T-helper 1 cell treated with Interleukin-12 subunit alpha and Interleukin-12 subunit beta and Interleukin-4 antibody, amounts not matched to agents 30 ng/mL and 1 ng/mL, for 36 hours (primary cell): ENCODE measurements around the gene CCSAP. TPM values are rescaled to one million over a fixed set of nuclear protein-coding genes. Genes with fewer than 3 reads are reported as not detected.
"Not testable (repeated sequence)": the region's sequence is repeated elsewhere in the genome, so short reads cannot be mapped to it uniquely, and the experiment has no call there.

Experiments used
- intact Hi-C: fragments of 100-400 bp; cut with micrococcal nuclease; formaldehyde crosslinking; loops from one replicate; pipeline ENCODE4 v1.15.1; 2024
- total RNA-seq: library from RNA; stranded (reverse); gene quantifications from 2 replicates; pipeline ENCODE4 v1.2.3, GENCODE V29; 2022

Gene CCSAP, protein sequence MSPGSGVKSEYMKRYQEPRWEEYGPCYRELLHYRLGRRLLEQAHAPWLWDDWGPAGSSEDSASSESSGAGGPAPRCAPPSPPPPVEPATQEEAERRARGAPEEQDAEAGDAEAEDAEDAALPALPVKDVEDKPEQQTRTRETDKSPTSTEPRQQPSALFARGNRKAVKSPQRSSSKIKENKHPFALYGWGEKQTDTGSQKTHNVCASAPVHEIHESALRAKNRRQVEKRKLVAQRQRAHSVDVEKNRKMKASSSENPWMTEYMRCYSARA
- 8.4 and 8.8 TPM in 2 replicates for total RNA-seq

- intact Hi-C loops, result loop anchor here (1.0 to 5.0 kb wide), 24 partner anchors 57 to 1994 kb away; partner anchors contain the start of genes ABCB10, ARF1, ARV1 and COG2
These were observed at the start of gene CCSAP for GRCh38 chr1:229342656-229343569. TSS of gene CCSAP (minus strand) at chr1:229343047. CDS start at chr1:229342465, 582 bp downstream.

- intact Hi-C loops, result no loop called here
These were observed 47.3 kb upstream of the CCSAP start for GRCh38 chr1:229390130-229390529.

DNA sequence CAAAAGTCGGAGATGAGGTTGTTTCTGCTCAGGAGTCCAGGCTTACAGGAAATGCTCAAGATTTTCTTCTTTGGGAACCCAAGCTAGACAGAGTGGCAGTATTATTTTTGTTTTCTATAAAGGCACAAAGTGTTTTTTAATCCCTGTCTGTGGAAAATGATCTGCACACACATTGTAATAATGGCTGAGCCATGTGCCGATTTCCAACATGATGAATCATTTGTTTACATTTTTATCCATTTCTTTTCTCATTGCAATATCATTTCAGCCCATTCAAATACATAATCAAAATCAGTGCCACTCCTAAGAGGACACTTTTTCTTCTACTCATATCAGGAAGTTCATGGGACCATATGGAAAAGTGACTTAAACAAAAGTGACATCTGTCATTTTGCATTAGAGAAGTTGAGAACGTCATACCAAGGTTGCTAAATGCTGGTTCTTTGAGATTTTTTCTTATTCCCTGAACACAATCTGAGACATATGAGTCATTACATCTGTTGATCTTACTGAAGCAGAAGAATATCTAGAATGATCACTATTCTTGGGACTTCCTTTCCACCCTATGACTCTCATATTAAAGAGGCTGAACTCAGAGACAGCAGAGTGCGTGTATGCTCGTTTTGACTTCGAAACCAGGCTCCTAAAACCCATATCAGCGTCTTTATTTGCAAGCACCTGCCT lies 46.2 kb upstream of the CCSAP start:
- intact Hi-C loops, result no loop called here

DNA sequence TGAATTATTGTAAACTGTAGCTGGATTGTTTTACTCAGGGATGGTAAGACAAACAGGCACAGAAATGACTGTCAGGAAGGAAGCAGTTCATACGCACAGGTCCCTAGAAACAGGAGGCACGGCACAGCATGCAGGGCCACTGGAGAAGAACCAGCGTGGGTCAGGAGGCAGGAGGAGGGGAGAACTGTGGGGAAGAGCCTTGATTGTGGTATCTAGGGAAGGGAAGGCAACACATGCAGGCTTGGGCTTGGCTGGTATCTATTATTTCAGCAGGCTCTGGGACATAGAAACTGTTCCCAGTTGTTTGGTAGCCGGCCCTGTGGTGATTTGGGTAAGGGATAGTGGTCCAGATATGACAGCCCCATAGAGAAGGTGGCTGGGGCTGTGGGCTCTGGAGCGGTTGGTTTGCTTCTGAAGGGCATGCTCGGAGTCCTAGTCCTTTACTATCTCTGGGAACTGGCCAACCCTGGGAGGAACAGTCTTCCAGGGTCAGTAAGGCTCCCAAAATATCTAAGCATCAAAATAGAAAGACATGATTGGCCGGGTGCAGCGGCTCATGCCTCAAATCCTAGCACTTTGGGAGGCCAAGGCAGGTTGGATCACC lies 43.1 kb upstream of the CCSAP start:
- intact Hi-C loops, result no loop called here

- intact Hi-C loops, result no loop called here
These were observed 42.0 kb upstream of the CCSAP start for GRCh38 chr1:229384822-229385221.

- intact Hi-C loops, result no loop called here
These were observed 41.1 kb upstream of the CCSAP start for GRCh38 chr1:229383961-229384360.

DNA sequence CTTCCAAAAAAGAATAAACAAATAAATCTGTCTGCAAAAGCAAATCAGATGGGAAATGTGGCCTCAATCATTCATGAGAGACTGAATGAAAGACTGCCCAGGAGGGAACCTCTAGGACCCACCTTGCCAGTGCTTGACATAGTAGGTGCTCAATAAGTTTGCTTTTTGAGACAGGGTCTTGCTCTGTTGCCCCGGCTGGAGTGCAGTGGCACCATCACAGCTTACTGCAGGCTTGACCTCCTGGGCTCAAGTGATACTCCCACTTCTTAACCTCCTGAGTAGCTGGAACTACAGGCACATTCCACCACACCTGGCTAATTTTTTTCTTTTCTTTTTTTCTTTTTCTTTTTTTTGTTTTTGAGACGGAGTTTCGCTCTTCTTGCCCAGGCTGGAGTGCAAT lies 40.3 kb upstream of the CCSAP start:
- intact Hi-C loops, result no loop called here

GRCh38 chr1:229381234-229381633 lies 38.4 kb upstream of the CCSAP start:
- intact Hi-C loops, result no loop called here

DNA sequence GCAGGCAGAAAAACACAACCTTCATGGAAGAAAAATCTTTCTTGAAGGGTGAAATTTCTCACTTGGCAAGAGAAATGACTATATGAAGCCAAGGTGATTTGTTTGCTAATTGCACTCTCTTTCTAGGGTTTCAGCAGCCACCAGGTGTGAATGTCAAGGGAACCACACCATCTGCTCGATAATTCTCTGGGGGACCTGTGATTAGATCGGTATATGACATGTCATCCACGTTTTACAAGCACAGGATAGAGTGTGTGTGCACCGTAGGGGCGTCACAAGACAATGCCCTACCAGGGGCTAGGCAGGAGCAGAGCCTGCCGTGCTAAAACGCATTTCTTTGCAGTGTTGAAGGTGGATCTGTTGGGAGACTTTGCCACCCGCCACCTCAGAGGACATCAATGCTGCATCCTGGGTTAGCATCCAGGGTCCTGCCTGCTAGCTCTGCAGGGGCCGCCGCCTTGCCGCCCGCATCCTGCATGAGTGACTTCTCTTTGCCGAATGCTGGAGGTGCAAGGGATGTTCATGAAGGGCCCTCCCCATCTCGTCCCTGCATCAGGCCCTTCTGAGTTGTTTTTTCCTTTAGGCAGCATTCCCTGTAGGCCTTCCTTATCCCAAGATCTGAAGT lies 37.8 kb upstream of the CCSAP start:
- intact Hi-C loops, result no loop called here

- intact Hi-C loops, result no loop called here
These were observed 37.0 kb upstream of the CCSAP start for GRCh38 chr1:229379846-229380245.

DNA sequence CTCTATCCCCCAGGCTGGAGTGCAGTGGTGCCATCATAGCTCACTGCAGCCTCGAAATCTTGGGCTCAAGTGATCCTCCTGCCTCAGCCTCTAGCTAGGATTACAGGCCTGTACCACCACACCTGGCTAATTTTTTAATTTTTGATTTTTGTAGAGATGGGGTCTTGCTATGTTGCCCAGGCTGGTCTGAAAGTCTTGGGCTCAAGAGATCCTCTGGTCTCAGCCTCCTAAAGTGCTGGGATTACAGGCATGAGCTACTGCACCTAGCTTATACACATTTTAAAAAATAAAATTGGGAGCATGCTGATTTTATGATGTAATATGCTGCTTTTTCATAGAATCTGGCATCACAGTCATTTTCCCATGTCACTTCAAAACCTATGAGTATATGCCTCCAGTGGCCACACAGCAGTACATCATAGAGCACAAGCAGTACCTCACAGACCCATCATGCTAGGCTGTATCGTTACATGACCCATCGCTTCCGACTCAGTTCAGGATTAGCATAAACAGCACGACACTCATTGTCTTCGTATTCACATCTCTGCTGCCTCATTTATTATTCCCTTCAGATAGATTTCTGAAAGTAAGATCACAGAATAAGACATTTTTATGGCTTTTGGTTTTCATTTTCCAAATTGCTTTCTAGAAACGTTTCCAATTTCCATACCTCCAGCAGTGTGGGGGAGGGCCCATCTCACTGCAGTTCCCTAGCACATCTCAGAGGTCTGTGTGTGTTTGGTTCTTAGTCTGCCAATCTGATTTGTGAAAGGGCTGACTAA lies 35.9 kb upstream of the CCSAP start:
- intact Hi-C loops, result no loop called here

DNA sequence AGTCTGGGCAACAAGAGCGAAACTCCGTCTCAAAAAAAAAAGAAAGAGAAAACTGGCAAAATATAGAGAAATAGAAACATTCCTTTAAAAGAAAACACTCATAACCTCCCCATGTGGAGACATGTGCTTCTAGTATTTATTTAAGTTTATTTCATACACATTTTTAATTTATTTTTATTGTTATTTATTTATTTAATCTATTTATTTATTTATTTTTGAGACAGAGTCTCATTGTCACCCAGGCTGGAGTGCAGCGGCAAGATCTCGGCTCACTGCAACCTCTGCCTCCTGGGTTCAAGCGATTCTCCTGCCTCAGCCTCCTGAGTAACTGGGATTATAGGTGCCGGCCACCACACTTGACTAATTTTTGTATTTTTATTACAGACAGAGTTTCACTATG lies 35.2 kb upstream of the CCSAP start:
- intact Hi-C loops, result not testable (repeated sequence)

- intact Hi-C loops, result no loop called here
These were observed 34.6 kb upstream of the CCSAP start for GRCh38 chr1:229377429-229377828.

GRCh38 chr1:229376521-229376920 lies 33.7 kb upstream of the CCSAP start:
- intact Hi-C loops, result no loop called here

- intact Hi-C loops, result no loop called here
These were observed 31.6 kb upstream of the CCSAP start for GRCh38 chr1:229374485-229374884.

- intact Hi-C loops, result no loop called here
These were observed 30.5 kb upstream of the CCSAP start for GRCh38 chr1:229373395-229373794.

GRCh38 chr1:229372251-229372650 lies 29.4 kb upstream of the CCSAP start:
- intact Hi-C loops, result no loop called here

DNA sequence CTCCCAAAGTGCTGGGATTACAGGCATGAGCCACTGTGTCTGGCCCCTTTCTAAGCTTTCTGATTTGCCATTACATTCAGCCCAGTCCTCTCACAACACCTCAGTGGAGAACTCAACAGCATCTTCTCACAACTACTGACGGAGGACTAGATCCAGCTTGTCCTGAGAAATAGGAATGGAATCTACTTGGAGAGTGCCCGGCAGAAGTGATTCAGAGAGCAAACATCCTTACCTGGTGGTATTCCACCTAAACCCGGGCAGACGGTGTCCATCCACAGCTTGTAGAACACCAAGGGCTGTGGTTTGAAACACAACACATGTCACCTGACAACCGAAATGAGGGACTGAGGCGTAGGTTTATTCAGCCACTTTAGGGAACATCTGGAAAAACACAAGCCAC lies 28.8 kb upstream of the CCSAP start:
- intact Hi-C loops, result no loop called here

- intact Hi-C loops, result no loop called here
These were observed 27.8 kb upstream of the CCSAP start for GRCh38 chr1:229370601-229371021.

- intact Hi-C loops, result no loop called here
These were observed 25.5 kb upstream of the CCSAP start for GRCh38 chr1:229368347-229368746.
